HepG2 (cell line): ENCODE results near the gene HDAC4. TPM values are rescaled to one million over a fixed set of nuclear protein-coding genes. Genes with fewer than 3 reads are reported as not detected.

Experiments
- ATAC-seq: fragments of 200-7000 bp; cut with Tn5 transposase; 3 replicates; pipeline ENCODE4 v1.9.1; 2020; ENCODE audit warnings: mild to moderate bottlenecking, moderate library complexity
- BruUV-seq: library from RNA; stranded (reverse); fragments of 400-500 nt; replicated peaks from 2 replicates; lab custom pipeline; 2021; lab: Mats Ljungman, UMichigan
- CTCF ChIA-PET: fragments of 300-600 bp; formaldehyde crosslinking; extraction: SDS; loops from one replicate; lab custom pipeline; 2021; ENCODE audit warnings: low total read pairs, inconsistent platforms, low intra/inter-chr PET ratio; lab: Yijun Ruan, JAX
- POLR2A ChIA-PET: fragments of 350-600 bp; sonication (Branson Sonifier 250); formaldehyde crosslinking; loops from one replicate; lab custom pipeline; 2020; ENCODE audit warnings: antibody characterized with exemption, inconsistent platforms; lab: Yijun Ruan, JAX
- DNase-seq: peaks from one replicate; pipeline ENCODE4 v3.0.0-alpha.2; 2015; ENCODE audit warnings: low spot score
- FAIRE-seq: peaks from 3 replicates; lab custom pipeline; 2011; peaks lifted over from hg19 to GRCh38; lab: Jason Lieb, UNC
- H2AFZ ChIP-seq: one replicate; pipeline ENCODE4 v1.6.1; 2011; ENCODE audit warnings: low read length, inconsistent platforms
- H3K27ac ChIP-seq: fragments of 300-600 bp; 3 replicates; pipeline ENCODE4 v1.8.0; 2011; ENCODE audit warnings: mixed run types, mild to moderate bottlenecking, mixed read lengths, low read length, inconsistent platforms; ENCODE audit not compliant: insufficient read depth; ENCODE audit errors: extremely low read length
- H3K27me3 ChIP-seq, 2 experiments: fragments of 200-600 bp in 1 of 2; 2 replicates in 1 of 2; 3 replicates in 1 of 2; pipeline versions ENCODE4 v1.6.0 to v1.8.0; 2011; ENCODE audit warnings: low read length in 2 of 2, mild to moderate bottlenecking in 2 of 2, moderate library complexity in 2 of 2, inconsistent platforms in 1 of 2; ENCODE audit not compliant: insufficient read depth in 2 of 2, control insufficient read depth in 1 of 2
- H3K36me3 ChIP-seq, 2 experiments: fragments of 200-600 bp in 1 of 2; replicated peaks in 1 of 2; 2 replicates in 1 of 2; 3 replicates in 1 of 2; pipeline versions ENCODE4 v1.5.1 to v1.8.0; 2011; ENCODE audit warnings: low read length in 2 of 2, inconsistent platforms in 1 of 2; ENCODE audit not compliant: insufficient read depth in 2 of 2, control insufficient read depth in 1 of 2
- H3K4me1 ChIP-seq: 2 replicates; pipeline ENCODE4 v1.5.1; 2012; ENCODE audit warnings: low read length, inconsistent platforms; ENCODE audit not compliant: insufficient read depth
- H3K4me2 ChIP-seq: 2 replicates; pipeline ENCODE4 v1.6.0; 2011; ENCODE audit warnings: low read depth, low read length, inconsistent platforms
- H3K4me3 ChIP-seq, 3 experiments: fragments of 200-600 bp in 1 of 3; sonication (generic), shearing (Covaris generic) in 1 of 3; replicated peaks in 1 of 3; 2 replicates each; pipeline ENCODE4 v1.5.1; 2011 to 2016; ENCODE audit warnings: low read length in 3 of 3, inconsistent platforms in 2 of 3, low read depth in 2 of 3, mild to moderate bottlenecking in 2 of 3, control low read depth in 1 of 3, mixed read lengths in 1 of 3; ENCODE audit not compliant: insufficient read depth in 1 of 3
- H3K79me2 ChIP-seq: one replicate; pipeline ENCODE4 v1.6.1; 2011; ENCODE audit warnings: low read length, inconsistent platforms; ENCODE audit not compliant: insufficient read depth
- H3K9ac ChIP-seq: 2 replicates; pipeline ENCODE4 v1.6.0; 2011; ENCODE audit warnings: mild to moderate bottlenecking, low read depth, low read length, inconsistent platforms; ENCODE audit not compliant: insufficient read depth
- H3K9me3 ChIP-seq: 2 replicates; pipeline ENCODE4 v1.5.1; 2012; ENCODE audit warnings: mild to moderate bottlenecking, low read length
- H4K20me1 ChIP-seq: 2 replicates; pipeline ENCODE4 v1.6.0; 2011; ENCODE audit warnings: inconsistent platforms, mild to moderate bottlenecking, low read length, moderate library complexity; ENCODE audit not compliant: insufficient read depth
- ATF7 ChIP-seq, 2 experiments: fragments of 450-650 bp in 1 of 2; sonication (generic) in 1 of 2; formaldehyde crosslinking in 1 of 2; IDR thresholded peaks; 2 replicates each; pipeline versions ENCODE4 v1.4.0 to v1.6.1; 2016 to 2020; ENCODE audit warnings: antibody characterized with exemption in 1 of 2, mild to moderate bottlenecking in 1 of 2, missing genetic modification reagents in 1 of 2
- EHMT2 ChIP-seq: fragments of 200-600 bp; sonication (generic); IDR thresholded peaks from 2 replicates; pipeline ENCODE4 v1.7.0; 2017; ENCODE audit warnings: antibody characterized with exemption, low read depth, low read length, borderline replicate concordance
- ELF4 ChIP-seq: sonication (generic); formaldehyde crosslinking; IDR thresholded peaks from 2 replicates; pipeline ENCODE4 v1.5.0; 2020; ENCODE audit warnings: missing genetic modification reagents, mild to moderate bottlenecking, moderate library complexity, borderline replicate concordance
- KDM1A ChIP-seq: IDR thresholded peaks from 2 replicates; pipeline ENCODE4 v1.6.1; 2016; ENCODE audit warnings: missing compliant biosample characterization
- REXO4 ChIP-seq: sonication (generic); formaldehyde crosslinking; IDR thresholded peaks from 2 replicates; pipeline ENCODE4 v1.8.0; 2022; ENCODE audit warnings: missing genetic modification reagents, mild to moderate bottlenecking, borderline replicate concordance
- SOX13 ChIP-seq, 3 experiments: fragments of 450-650 bp in 1 of 3; sonication (generic) in 1 of 3; formaldehyde crosslinking in 1 of 3; IDR thresholded peaks in 2 of 3; conservative IDR thresholded peaks in 1 of 3; 2 replicates each; pipeline versions ENCODE4 v1.5.0 to v1.6.1; 2016 to 2020; ENCODE audit warnings: antibody characterized with exemption in 1 of 3, mild to moderate bottlenecking in 1 of 3, missing compliant biosample characterization in 1 of 3, missing genetic modification reagents in 1 of 3, moderate library complexity in 1 of 3
- ZBTB21 ChIP-seq: sonication (generic); formaldehyde crosslinking; IDR thresholded peaks from 2 replicates; pipeline ENCODE4 v1.4.0; 2020; ENCODE audit warnings: missing genetic modification reagents
- ZNF180 ChIP-seq: sonication (generic); formaldehyde crosslinking; IDR thresholded peaks from 2 replicates; pipeline ENCODE4 v1.4.0; 2020; ENCODE audit warnings: low read depth, missing genetic modification reagents, borderline replicate concordance
- ZNF350 ChIP-seq: sonication (generic); formaldehyde crosslinking; IDR thresholded peaks from 2 replicates; pipeline ENCODE4 v1.4.0; 2020; ENCODE audit warnings: mild to moderate bottlenecking, low read depth, missing genetic modification reagents, borderline replicate concordance
- ZNF572 ChIP-seq: sonication (generic); formaldehyde crosslinking; IDR thresholded peaks from 2 replicates; pipeline ENCODE4 v1.5.1; 2020; ENCODE audit warnings: mild to moderate bottlenecking, missing genetic modification reagents
- WGBS: methylation state at CpG from one replicate; pipeline ENCODE4 v1.1.6; 2017; ENCODE audit warnings: low lambda C conversion rate; 5-methylcytosine and 5-hydroxymethylcytosine counted together
- in situ Hi-C: cut with HindIII; loops from 2 replicates; pipeline ENCODE4 v1.10.0; 2017; ENCODE audit warnings: low pct_unique_long_range_greater_than_20kb; ENCODE audit not compliant: extremely low pct_ligation_motif_present
- intact Hi-C: fragments of 100-400 bp; cut with micrococcal nuclease; formaldehyde crosslinking; loops from one replicate; pipeline ENCODE4 v1.10.0; 2022; ENCODE audit not compliant: unreplicated experiment
- polyA plus RNA-seq, 8 experiments: library from polyadenylated mRNA; depleted of rRNA in 3 of 8; stranded (reverse) in 7 of 8; unstranded in 1 of 8; fragments of >200 nt; fragmentation: Illumina TruSeq in 4 of 8; extraction: Trizol in 4 of 8; gene quantifications; 2 replicates each; pipeline versions ENCODE4 v1.2.1 to v1.2.3, GENCODE V29; 2011 to 2016; ENCODE audit warnings: low read depth in 4 of 8, missing spikeins in 1 of 8, mixed read lengths in 1 of 8; ENCODE audit not compliant: insufficient read depth in 1 of 8
- total RNA-seq, 5 experiments: library from RNA; depleted of rRNA; stranded (reverse); fragments of >200 nt; fragmentation: Illumina TruSeq; extraction: Trizol; gene quantifications; 2 replicates each; pipeline ENCODE4 v1.2.3, GENCODE V29; 2016; ENCODE audit warnings: low read depth in 1 of 5
- TF ChIP-seq, protein P1 (sequence below): sonication (generic); formaldehyde crosslinking; IDR thresholded peaks from 2 replicates; pipeline ENCODE4 v1.9.0; 2021; ENCODE audit warnings: missing genetic modification reagents, borderline replicate concordance
- TF ChIP-seq, protein P2 (sequence below): sonication (generic); formaldehyde crosslinking; IDR thresholded peaks from 2 replicates; pipeline ENCODE4 v1.5.0; 2020; ENCODE audit warnings: mild to moderate bottlenecking, missing genetic modification reagents, moderate library complexity
- TF ChIP-seq, protein P3 (sequence below): sonication (generic); formaldehyde crosslinking; IDR thresholded peaks from 2 replicates; pipeline ENCODE4 v1.8.0; 2022; ENCODE audit warnings: mild to moderate bottlenecking, missing genetic modification reagents, moderate library complexity
- TF ChIP-seq, protein P4 (sequence below): sonication (generic); formaldehyde crosslinking; IDR thresholded peaks from 2 replicates; pipeline ENCODE4 v1.8.0; 2022; ENCODE audit warnings: missing genetic modification reagents, mild to moderate bottlenecking, inconsistent platforms, borderline replicate concordance

Gene HDAC4
- total and polyA plus RNA-seq, 2 of the 13 experiments (the other 11 are each of a cell fraction or from before 2014, with no cell fraction given) = 10.1 to 11.5 TPM

DNA sequence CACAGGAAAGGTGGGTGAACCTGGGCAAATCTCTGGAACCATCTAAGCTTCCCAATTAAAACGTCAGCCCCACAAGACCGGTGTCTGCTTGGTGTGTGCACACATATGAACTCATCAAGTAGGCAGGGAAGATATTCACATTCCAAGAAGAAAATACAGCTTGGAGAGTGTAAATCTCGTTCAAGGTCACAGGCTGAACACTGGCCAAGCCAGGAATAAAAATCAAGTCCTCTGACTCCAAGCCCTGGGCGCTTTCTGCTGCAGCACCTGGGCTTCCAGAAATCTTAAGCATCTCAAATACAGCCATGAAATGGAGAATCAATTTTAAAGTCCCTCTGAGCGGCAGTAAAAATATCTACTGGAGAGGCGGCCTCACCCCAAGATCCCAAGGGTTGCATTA, 402.0 kb downstream of the HDAC4 start:
- intact Hi-C loops (no loop called here), in situ Hi-C loops (no loop called here)
- H3K36me3 ChIP-seq = no peaks in the 10 kb centered on the region
- no peak overlapping the region for H3K4me2 ChIP-seq
- ChIA-PET CTCF (no interaction called here), POLR2A (no interaction called here)
- TF ChIP-seq, protein P1, sequence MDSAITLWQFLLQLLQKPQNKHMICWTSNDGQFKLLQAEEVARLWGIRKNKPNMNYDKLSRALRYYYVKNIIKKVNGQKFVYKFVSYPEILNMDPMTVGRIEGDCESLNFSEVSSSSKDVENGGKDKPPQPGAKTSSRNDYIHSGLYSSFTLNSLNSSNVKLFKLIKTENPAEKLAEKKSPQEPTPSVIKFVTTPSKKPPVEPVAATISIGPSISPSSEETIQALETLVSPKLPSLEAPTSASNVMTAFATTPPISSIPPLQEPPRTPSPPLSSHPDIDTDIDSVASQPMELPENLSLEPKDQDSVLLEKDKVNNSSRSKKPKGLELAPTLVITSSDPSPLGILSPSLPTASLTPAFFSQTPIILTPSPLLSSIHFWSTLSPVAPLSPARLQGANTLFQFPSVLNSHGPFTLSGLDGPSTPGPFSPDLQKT (CRISPR knock-in tag) = no peak
- TF ChIP-seq REXO4 (CRISPR knock-in tag) (no peak), ELF4 (no peak), SOX13 (IDR thresholded peaks at IDR 0.05) (no peak), SOX13 (CRISPR knock-in tag; conservative IDR thresholded peaks at IDR 0.05 in 1 of 2, IDR thresholded peaks at IDR 0.05 in 1 of 2) (no peak), ATF7 (IDR thresholded peaks at IDR 0.05) (no peak), ATF7 (CRISPR knock-in tag; IDR thresholded peaks at IDR 0.05) (no peak), ZNF350 (no peak), KDM1A (CRISPR knock-in tag) (no peak), EHMT2 (no peak), ZBTB21 (CRISPR knock-in tag) (no peak), ZNF180 (CRISPR knock-in tag) (no peak), ZNF572 (CRISPR knock-in tag) (no peak)
- TF ChIP-seq, protein P2, sequence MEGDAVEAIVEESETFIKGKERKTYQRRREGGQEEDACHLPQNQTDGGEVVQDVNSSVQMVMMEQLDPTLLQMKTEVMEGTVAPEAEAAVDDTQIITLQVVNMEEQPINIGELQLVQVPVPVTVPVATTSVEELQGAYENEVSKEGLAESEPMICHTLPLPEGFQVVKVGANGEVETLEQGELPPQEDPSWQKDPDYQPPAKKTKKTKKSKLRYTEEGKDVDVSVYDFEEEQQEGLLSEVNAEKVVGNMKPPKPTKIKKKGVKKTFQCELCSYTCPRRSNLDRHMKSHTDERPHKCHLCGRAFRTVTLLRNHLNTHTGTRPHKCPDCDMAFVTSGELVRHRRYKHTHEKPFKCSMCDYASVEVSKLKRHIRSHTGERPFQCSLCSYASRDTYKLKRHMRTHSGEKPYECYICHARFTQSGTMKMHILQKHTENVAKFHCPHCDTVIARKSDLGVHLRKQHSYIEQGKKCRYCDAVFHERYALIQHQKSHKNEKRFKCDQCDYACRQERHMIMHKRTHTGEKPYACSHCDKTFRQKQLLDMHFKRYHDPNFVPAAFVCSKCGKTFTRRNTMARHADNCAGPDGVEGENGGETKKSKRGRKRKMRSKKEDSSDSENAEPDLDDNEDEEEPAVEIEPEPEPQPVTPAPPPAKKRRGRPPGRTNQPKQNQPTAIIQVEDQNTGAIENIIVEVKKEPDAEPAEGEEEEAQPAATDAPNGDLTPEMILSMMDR = no peak
- TF ChIP-seq, protein P3, sequence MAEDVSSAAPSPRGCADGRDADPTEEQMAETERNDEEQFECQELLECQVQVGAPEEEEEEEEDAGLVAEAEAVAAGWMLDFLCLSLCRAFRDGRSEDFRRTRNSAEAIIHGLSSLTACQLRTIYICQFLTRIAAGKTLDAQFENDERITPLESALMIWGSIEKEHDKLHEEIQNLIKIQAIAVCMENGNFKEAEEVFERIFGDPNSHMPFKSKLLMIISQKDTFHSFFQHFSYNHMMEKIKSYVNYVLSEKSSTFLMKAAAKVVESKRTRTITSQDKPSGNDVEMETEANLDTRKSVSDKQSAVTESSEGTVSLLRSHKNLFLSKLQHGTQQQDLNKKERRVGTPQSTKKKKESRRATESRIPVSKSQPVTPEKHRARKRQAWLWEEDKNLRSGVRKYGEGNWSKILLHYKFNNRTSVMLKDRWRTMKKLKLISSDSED (CRISPR knock-in tag) = no peak
- TF ChIP-seq, protein P4, sequence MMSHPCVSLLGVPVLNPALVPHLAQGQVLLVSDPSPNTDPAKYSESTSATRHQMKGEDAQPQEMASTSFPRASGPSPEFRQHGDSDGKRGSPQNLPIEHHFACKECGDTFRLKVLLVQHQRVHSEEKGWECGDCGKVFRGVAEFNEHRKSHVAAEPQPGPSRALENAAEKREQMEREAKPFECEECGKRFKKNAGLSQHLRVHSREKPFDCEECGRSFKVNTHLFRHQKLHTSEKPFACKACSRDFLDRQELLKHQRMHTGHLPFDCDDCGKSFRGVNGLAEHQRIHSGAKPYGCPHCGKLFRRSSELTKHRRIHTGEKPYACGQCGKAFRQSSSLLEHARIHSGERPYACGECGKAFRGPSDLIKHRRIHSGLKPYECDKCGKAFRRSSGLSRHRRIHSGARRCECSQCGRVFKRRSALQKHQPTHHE (CRISPR knock-in tag) = no peak
- no peak overlapping the region for H2AFZ ChIP-seq
- H3K4me3 ChIP-seq = no peak overlapping the region
- 42% methylated on average over 6 of the region's 6 CpGs for WGBS
- no peak overlapping the region for H3K27ac ChIP-seq
- H3K4me1 ChIP-seq = peaks cover 15% of the 10 kb centered on the region
- peaks cover 10% of the 10 kb centered on the region; the same call in 1 of the 2 replicates for H3K9me3 ChIP-seq
- H3K27me3 ChIP-seq = peaks cover 14 to 48% of the 10 kb centered on the region in 2 experiments
- no peak for FAIRE-seq
- no peaks in the 10 kb centered on the region; the same call in 1 of the 2 replicates for H4K20me1 ChIP-seq
- BruUV-seq = no TSS peak
- no peaks in the 10 kb centered on the region for H3K79me2 ChIP-seq
- ATAC-seq = no peak
- DNase-seq = no peak
- no peak overlapping the region for H3K9ac ChIP-seq
